Spleen (tissue), 7 donors: ENCODE results near the gene NFATC2.

Source experiments
- CTCF ChIP-seq, 11 experiments: fragments of 200-600 bp in 7 of 11; fragments of 450-650 bp in 4 of 11; sonication (generic) in 4 of 11; IDR thresholded peaks in 8 of 11; conservative IDR thresholded peaks in 3 of 11; 1 replicate in 7 of 11; 2 replicates in 4 of 11; pipeline versions ENCODE4 v1.4.0 to v1.8.0; 2016 to 2021; ENCODE audit warnings: antibody characterized with exemption in 11 of 11, inconsistent platforms in 4 of 11, mild to moderate bottlenecking in 1 of 11
- POLR2A ChIP-seq, 3 donors: fragments of 450-650 bp; IDR thresholded peaks; one replicate each; pipeline ENCODE4 v1.5.1; 2017; ENCODE audit warnings: antibody characterized with exemption in 3 of 3, mild to moderate bottlenecking in 1 of 3
- POLR2AphosphoS5 ChIP-seq, 3 donors: sonication (generic); formaldehyde crosslinking; IDR thresholded peaks; one replicate each; pipeline ENCODE4 v1.5.1; 2017; ENCODE audit warnings: antibody characterized with exemption in 3 of 3
- donor health status: DM: no; HTN: no; CAD: no; lungs with moderate emphysema.
- donor health status: DM: no; HTN: no; CAD: no.
- donor health status: DM: no; HTN: no; CAD: no.

- TF ChIP-seq CTCF (IDR thresholded peaks at IDR 0.05 in 8 of 11, conservative IDR thresholded peaks at IDR 0.05 in 3 of 11) (no peak), POLR2A (IDR thresholded peaks at IDR 0.05) (no peak), POLR2AphosphoS5 (IDR thresholded peaks at IDR 0.05) (peak in 2 of 3 donors; percentile 64 to 65)
These were observed 142.2 kb downstream of the NFATC2 start for GRCh38 chr20:51400051-51400926.
